ENCODE results near the gene CREBRF. TPM values are rescaled to one million over a fixed set of nuclear protein-coding genes. Genes with fewer than 3 reads are reported as not detected.

The CREBRF gene
- total RNA-seq, 1 donor from 2014 or later: 10.0 TPM

DNA sequence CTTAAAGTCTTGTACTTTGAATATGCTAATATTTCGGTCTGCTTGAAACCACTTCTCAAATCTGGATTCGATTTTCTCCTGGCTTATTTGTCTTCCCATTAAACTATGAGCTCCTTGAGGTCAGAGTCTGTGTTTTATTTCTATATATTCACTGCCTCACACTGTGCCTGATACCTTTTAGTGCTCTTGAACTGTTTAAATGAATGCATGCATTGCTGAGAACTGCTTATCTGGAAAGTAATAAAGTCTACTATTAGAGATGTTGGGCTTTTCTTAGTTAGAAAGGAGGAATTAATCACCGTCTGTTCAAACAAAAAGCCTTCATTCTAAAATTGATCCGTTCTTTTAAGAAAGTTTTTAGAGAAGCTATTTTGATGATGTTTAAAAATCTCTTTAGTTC is 6.0 kb downstream of the CREBRF start:
- Mint-ChIP-seq H3K27me3 (ENCODE audit: low read depth, unreplicated experiment) (no peaks in the 10 kb centered on the region), H3K4me1 (ENCODE audit: low read depth, unreplicated experiment) (no peaks in the 10 kb centered on the region), H3K27ac (ENCODE audit: unreplicated experiment) (no peak overlapping the region), H3K9me3 (ENCODE audit: unreplicated experiment) (no peaks in the 10 kb centered on the region), H3K36me3 (ENCODE audit: low read depth, unreplicated experiment) (no peaks in the 10 kb centered on the region), H3K4me3 (ENCODE audit: unreplicated experiment) (no peak overlapping the region)
- no peaks in the 10 kb centered on the region for H4K20me1 ChIP-seq (ENCODE audit: insufficient read depth, low read length)
- H3K4me3 ChIP-seq (ENCODE audit: insufficient read depth, low read depth, low read length): no peak overlapping the region
- no peak for DNase-seq (ENCODE audit: low read depth)
- no peaks in the 10 kb centered on the region for H3K36me3 ChIP-seq (ENCODE audit: insufficient read depth, low read length)
- H3K4me2 ChIP-seq (ENCODE audit: low read length): no peak overlapping the region
- peaks cover 7% of the 10 kb centered on the region for H3K4me1 ChIP-seq (ENCODE audit: insufficient read depth, low read length)
- H3K79me2 ChIP-seq (ENCODE audit: insufficient read depth, low read length): peaks cover 5% of the 10 kb centered on the region
- no peak overlapping the region for H3K27ac ChIP-seq (ENCODE audit: low read depth, low read length)
- no peak overlapping the region for H3K9ac ChIP-seq (ENCODE audit: low read length)
- no peaks in the 10 kb centered on the region for H3K27me3 ChIP-seq (ENCODE audit: insufficient read depth, low read length)
- no peaks in the 10 kb centered on the region for H3K9me3 ChIP-seq (ENCODE audit: insufficient read depth, low read depth, low read length)
- TF ChIP-seq, protein P1, sequence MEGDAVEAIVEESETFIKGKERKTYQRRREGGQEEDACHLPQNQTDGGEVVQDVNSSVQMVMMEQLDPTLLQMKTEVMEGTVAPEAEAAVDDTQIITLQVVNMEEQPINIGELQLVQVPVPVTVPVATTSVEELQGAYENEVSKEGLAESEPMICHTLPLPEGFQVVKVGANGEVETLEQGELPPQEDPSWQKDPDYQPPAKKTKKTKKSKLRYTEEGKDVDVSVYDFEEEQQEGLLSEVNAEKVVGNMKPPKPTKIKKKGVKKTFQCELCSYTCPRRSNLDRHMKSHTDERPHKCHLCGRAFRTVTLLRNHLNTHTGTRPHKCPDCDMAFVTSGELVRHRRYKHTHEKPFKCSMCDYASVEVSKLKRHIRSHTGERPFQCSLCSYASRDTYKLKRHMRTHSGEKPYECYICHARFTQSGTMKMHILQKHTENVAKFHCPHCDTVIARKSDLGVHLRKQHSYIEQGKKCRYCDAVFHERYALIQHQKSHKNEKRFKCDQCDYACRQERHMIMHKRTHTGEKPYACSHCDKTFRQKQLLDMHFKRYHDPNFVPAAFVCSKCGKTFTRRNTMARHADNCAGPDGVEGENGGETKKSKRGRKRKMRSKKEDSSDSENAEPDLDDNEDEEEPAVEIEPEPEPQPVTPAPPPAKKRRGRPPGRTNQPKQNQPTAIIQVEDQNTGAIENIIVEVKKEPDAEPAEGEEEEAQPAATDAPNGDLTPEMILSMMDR (IDR thresholded peaks at IDR 0.05; ENCODE audit: insufficient read depth, low read depth, low read length): no peak
- TF ChIP-seq EZH2 (IDR thresholded peaks at IDR 0.05; ENCODE audit: insufficient read depth, low read length): no peak
- no peak overlapping the region for H2AFZ ChIP-seq (ENCODE audit: low read depth, low read length)
- no peak for FAIRE-seq

DNA sequence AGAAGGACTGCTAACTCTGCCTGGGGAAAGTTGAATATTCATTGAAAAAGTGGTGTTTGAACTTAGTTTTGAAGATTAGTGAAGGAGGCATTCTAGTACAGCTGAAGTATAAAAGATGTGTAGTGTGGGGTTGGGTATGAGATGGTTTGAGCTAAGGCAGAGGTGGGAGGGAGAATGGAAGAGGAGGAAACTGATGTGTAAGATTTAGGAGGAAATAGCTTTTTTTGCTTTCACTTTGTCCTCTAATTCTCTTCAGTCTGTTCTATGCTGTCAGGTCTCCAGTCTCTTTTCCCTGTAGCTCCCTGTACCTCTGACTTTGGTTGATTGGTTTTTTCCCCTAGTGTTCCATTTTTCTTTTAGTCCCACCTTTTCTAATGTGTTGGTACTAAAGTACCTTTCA is 9.0 kb downstream of the CREBRF start:
- DNase-seq (ENCODE audit: low read depth): no peak
- H3K4me2 ChIP-seq (ENCODE audit: low read length): no peak overlapping the region
- TF ChIP-seq, protein P1 (IDR thresholded peaks at IDR 0.05; ENCODE audit: insufficient read depth, low read depth, low read length): no peak
- no peak for TF ChIP-seq EZH2 (IDR thresholded peaks at IDR 0.05; ENCODE audit: insufficient read depth, low read length)
- H2AFZ ChIP-seq (ENCODE audit: low read depth, low read length): no peak overlapping the region
- no peak overlapping the region for H3K4me3 Mint-ChIP-seq (ENCODE audit: unreplicated experiment)
- H3K9ac ChIP-seq (ENCODE audit: low read length): no peak overlapping the region
- H3K36me3 ChIP-seq (ENCODE audit: insufficient read depth, low read length): no peaks in the 10 kb centered on the region
- H3K4me3 ChIP-seq (ENCODE audit: insufficient read depth, low read depth, low read length): no peak overlapping the region
- no peaks in the 10 kb centered on the region for H3K4me1 ChIP-seq (ENCODE audit: insufficient read depth, low read length)
- no peaks in the 10 kb centered on the region for H3K4me1 Mint-ChIP-seq (ENCODE audit: low read depth, unreplicated experiment)
- no peaks in the 10 kb centered on the region for H3K27me3 Mint-ChIP-seq (ENCODE audit: low read depth, unreplicated experiment)
- H4K20me1 ChIP-seq (ENCODE audit: insufficient read depth, low read length): no peaks in the 10 kb centered on the region
- no peaks in the 10 kb centered on the region for H3K79me2 ChIP-seq (ENCODE audit: insufficient read depth, low read length)
- H3K36me3 Mint-ChIP-seq (ENCODE audit: low read depth, unreplicated experiment): no peaks in the 10 kb centered on the region
- no peak overlapping the region for H3K27ac Mint-ChIP-seq (ENCODE audit: unreplicated experiment)
- FAIRE-seq: no peak
- H3K9me3 Mint-ChIP-seq (ENCODE audit: unreplicated experiment): no peaks in the 10 kb centered on the region
- H3K27me3 ChIP-seq (ENCODE audit: insufficient read depth, low read length): no peaks in the 10 kb centered on the region
- H3K27ac ChIP-seq (ENCODE audit: low read depth, low read length): no peak overlapping the region
- H3K9me3 ChIP-seq (ENCODE audit: insufficient read depth, low read depth, low read length): no peaks in the 10 kb centered on the region

DNA sequence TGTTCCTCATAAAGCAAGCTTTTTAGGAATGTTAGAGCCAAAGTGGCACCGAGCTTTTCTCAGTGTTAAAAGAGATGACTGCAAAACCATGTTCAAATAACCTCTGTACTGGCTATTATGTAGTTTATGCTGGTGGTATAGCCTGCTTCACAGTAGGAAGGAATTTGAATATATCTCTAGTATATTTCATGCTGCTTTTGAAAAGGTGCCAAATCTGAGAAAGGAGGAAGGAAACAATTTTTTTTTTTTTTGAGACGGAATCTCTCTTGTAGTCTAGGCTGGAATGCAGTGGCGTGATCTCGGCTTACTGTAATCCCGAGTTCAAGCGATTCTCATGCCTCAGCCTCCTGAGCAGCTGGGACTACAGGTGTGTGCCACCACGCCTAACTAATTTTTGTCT is 13.5 kb downstream of the CREBRF start:
- no peaks in the 10 kb centered on the region for H3K79me2 ChIP-seq (ENCODE audit: insufficient read depth, low read length)
- H3K9ac ChIP-seq (ENCODE audit: low read length): no peak overlapping the region
- H3K36me3 Mint-ChIP-seq (ENCODE audit: low read depth, unreplicated experiment): no peaks in the 10 kb centered on the region
- H3K27ac ChIP-seq (ENCODE audit: low read depth, low read length): no peak overlapping the region
- H3K4me2 ChIP-seq (ENCODE audit: low read length): no peak overlapping the region
- no peak for DNase-seq (ENCODE audit: low read depth)
- H3K4me1 Mint-ChIP-seq (ENCODE audit: low read depth, unreplicated experiment): no peaks in the 10 kb centered on the region
- H3K4me3 Mint-ChIP-seq (ENCODE audit: unreplicated experiment): no peak overlapping the region
- no peaks in the 10 kb centered on the region for H3K27me3 Mint-ChIP-seq (ENCODE audit: low read depth, unreplicated experiment)
- no peak overlapping the region for H3K4me3 ChIP-seq (ENCODE audit: insufficient read depth, low read depth, low read length)
- TF ChIP-seq EZH2 (IDR thresholded peaks at IDR 0.05; ENCODE audit: insufficient read depth, low read length): no peak
- TF ChIP-seq, protein P1 (IDR thresholded peaks at IDR 0.05; ENCODE audit: insufficient read depth, low read depth, low read length): no peak
- no peaks in the 10 kb centered on the region for H3K9me3 ChIP-seq (ENCODE audit: insufficient read depth, low read depth, low read length)
- H3K27me3 ChIP-seq (ENCODE audit: insufficient read depth, low read length): no peaks in the 10 kb centered on the region
- H2AFZ ChIP-seq (ENCODE audit: low read depth, low read length): no peak overlapping the region
- no peaks in the 10 kb centered on the region for H3K4me1 ChIP-seq (ENCODE audit: insufficient read depth, low read length)
- H3K9me3 Mint-ChIP-seq (ENCODE audit: unreplicated experiment): no peaks in the 10 kb centered on the region
- H3K27ac Mint-ChIP-seq (ENCODE audit: unreplicated experiment): no peak overlapping the region
- no peaks in the 10 kb centered on the region for H4K20me1 ChIP-seq (ENCODE audit: insufficient read depth, low read length)
- no peak for FAIRE-seq
- no peaks in the 10 kb centered on the region for H3K36me3 ChIP-seq (ENCODE audit: insufficient read depth, low read length)
